Breast epithelium (tissue), 4 donors: Measurements from ENCODE around the gene FGGY. TPM values are rescaled to one million over a fixed set of nuclear protein-coding genes. Genes with fewer than 3 reads are reported as not detected.
A peak's percentile ranks its signal among the peaks of the same experiment; 100 is the strongest.

Experiments
- DNase-seq, 2 donors: peaks; one replicate each; pipeline ENCODE4 v3.0.0-alpha.2; 2019; ENCODE audit warnings: low spot score in 2 of 2
- H3K27ac ChIP-seq, 2 donors: fragments of 200-600 bp; sonication (generic) in 1 of 2; one replicate each; pipeline ENCODE4 v1.5.1; 2016 to 2019; ENCODE audit warnings: mild to moderate bottlenecking in 1 of 2
- H3K27me3 ChIP-seq, 2 donors: fragments of 200-600 bp; sonication (generic) in 1 of 2; one replicate each; pipeline versions ENCODE4 v1.5.1 to v1.6.0; 2017 to 2019; ENCODE audit warnings: control low read depth in 1 of 2, mild to moderate bottlenecking in 1 of 2
- H3K36me3 ChIP-seq: fragments of 200-600 bp; one replicate; pipeline ENCODE4 v1.5.1; 2019
- H3K4me1 ChIP-seq, 2 donors: fragments of 200-600 bp; sonication (generic); one replicate each; pipeline ENCODE4 v1.5.1; 2016 to 2019; ENCODE audit warnings: control low read depth in 1 of 2
- H3K4me3 ChIP-seq, 3 donors: fragments of 200-600 bp; sonication (generic); 1 replicate in 2 of 3; 2 replicates in 1 of 3; pipeline ENCODE4 v1.5.1; 2016 to 2019; ENCODE audit warnings: mild to moderate bottlenecking in 3 of 3, moderate library complexity in 2 of 3
- H3K9me3 ChIP-seq, 2 donors: fragments of 200-600 bp; sonication (generic) in 1 of 2; one replicate each; pipeline ENCODE4 v1.5.1; 2016 to 2019; ENCODE audit warnings: control low read depth in 1 of 2
- CTCF ChIP-seq, 3 donors: fragments of 450-650 bp; IDR thresholded peaks; one replicate each; pipeline ENCODE4 v1.5.1; 2016 to 2017; ENCODE audit warnings: antibody characterized with exemption in 3 of 3, mild to moderate bottlenecking in 3 of 3, moderate library complexity in 3 of 3
- POLR2A ChIP-seq: fragments of 450-650 bp; IDR thresholded peaks from one replicate; pipeline ENCODE4 v1.6.1; 2016; ENCODE audit warnings: antibody characterized with exemption, mild to moderate bottlenecking, moderate library complexity
- POLR2AphosphoS5 ChIP-seq, 3 donors: sonication (generic); formaldehyde crosslinking; IDR thresholded peaks; one replicate each; pipeline ENCODE4 v1.6.1; 2017; ENCODE audit warnings: antibody characterized with exemption in 3 of 3
- intact Hi-C: fragments of 100-400 bp; cut with DNase I; formaldehyde crosslinking; loops from one replicate; pipeline ENCODE4 v1.15.1; 2023; ENCODE audit warnings: low total_unique reads
- total RNA-seq, 3 donors: library from RNA; depleted of rRNA; stranded (reverse); fragments of >200 nt; gene quantifications; one replicate each; pipeline ENCODE4 v1.1.0, GENCODE V29; 2016

The FGGY gene
- total RNA-seq, 3 donors from 2014 or later: 16.2 to 50.3 (median 29.2) TPM

- DNase-seq: no peak
- intact Hi-C loops: no loop called here
- TF ChIP-seq CTCF (IDR thresholded peaks at IDR 0.05) (no peak), POLR2AphosphoS5 (IDR thresholded peaks at IDR 0.05) (peak in 1 of 3 donors; percentile 4), POLR2A (no peak)
- Histone ChIP-seq H3K9me3 (no peaks in the 10 kb centered on the region), H3K36me3 (no peaks in the 10 kb centered on the region), H3K4me3 (no peak overlapping the region), H3K27ac (peak overlapping the region; percentile 56 to 75), H3K27me3 (no peaks in the 10 kb centered on the region), H3K4me1 (no peaks in the 10 kb centered on the region)
Observed at GRCh38 chr1:59368008-59368670, 71.2 kb downstream of the FGGY start.

GRCh38 chr1:59375321-59376220 is 78.7 kb downstream of the FGGY start:
- no peaks in the 10 kb centered on the region for H3K27me3 ChIP-seq
- TF ChIP-seq CTCF (IDR thresholded peaks at IDR 0.05): no peak
- no peak for TF ChIP-seq POLR2AphosphoS5 (IDR thresholded peaks at IDR 0.05)
- TF ChIP-seq POLR2A: no peak
- peak overlapping the region; percentile 60 to 62 for H3K27ac ChIP-seq
- intact Hi-C loops: no loop called here
- H3K4me3 ChIP-seq: no peak overlapping the region
- DNase-seq: no peak
- no peaks in the 10 kb centered on the region for H3K4me1 ChIP-seq
- H3K9me3 ChIP-seq: no peaks in the 10 kb centered on the region
- no peaks in the 10 kb centered on the region for H3K36me3 ChIP-seq

GRCh38 chr1:59377350-59377904 is 80.5 kb downstream of the FGGY start:
- no peak overlapping the region for H3K27ac ChIP-seq

GRCh38 chr1:59378621-59379370 is 81.9 kb downstream of the FGGY start:
- DNase-seq: no peak
- TF ChIP-seq POLR2A (no peak), POLR2AphosphoS5 (IDR thresholded peaks at IDR 0.05) (no peak), CTCF (IDR thresholded peaks at IDR 0.05) (no peak)
- H3K27ac ChIP-seq: no peak overlapping the region
- intact Hi-C loops: no loop called here
- H3K4me3 ChIP-seq: no peak overlapping the region
- H3K36me3 ChIP-seq: no peaks in the 10 kb centered on the region
- no peaks in the 10 kb centered on the region for H3K9me3 ChIP-seq
- H3K4me1 ChIP-seq: no peaks in the 10 kb centered on the region
- no peaks in the 10 kb centered on the region for H3K27me3 ChIP-seq

More at GRCh38 chr1:59377350-59377904, 80.5 kb downstream of the FGGY start:
- H3K36me3 ChIP-seq: no peaks in the 10 kb centered on the region
- TF ChIP-seq CTCF (IDR thresholded peaks at IDR 0.05) (no peak), POLR2A (no peak), POLR2AphosphoS5 (IDR thresholded peaks at IDR 0.05) (no peak)
- intact Hi-C loops: no loop called here
- H3K4me1 ChIP-seq: no peaks in the 10 kb centered on the region
- DNase-seq: no peak
- no peaks in the 10 kb centered on the region for H3K27me3 ChIP-seq
- H3K9me3 ChIP-seq: no peaks in the 10 kb centered on the region
- no peak overlapping the region for H3K4me3 ChIP-seq
